ENCODE results near the gene PCDH11Y.
"Not testable (repeated sequence)": the region's sequence is repeated elsewhere in the genome, so short reads cannot be mapped to it uniquely, and the experiment has no call there.

PCDH11Y gene

GRCh38 chrY:5000057-5000456, at the start of gene PCDH11Y:
Gene PCDH11Y, plus strand, starts transcription at chrY:5000296. Its CDS starts 56,804 bp downstream, at chrY:5057100.
- not testable (repeated sequence) for ATAC-seq

DNA sequence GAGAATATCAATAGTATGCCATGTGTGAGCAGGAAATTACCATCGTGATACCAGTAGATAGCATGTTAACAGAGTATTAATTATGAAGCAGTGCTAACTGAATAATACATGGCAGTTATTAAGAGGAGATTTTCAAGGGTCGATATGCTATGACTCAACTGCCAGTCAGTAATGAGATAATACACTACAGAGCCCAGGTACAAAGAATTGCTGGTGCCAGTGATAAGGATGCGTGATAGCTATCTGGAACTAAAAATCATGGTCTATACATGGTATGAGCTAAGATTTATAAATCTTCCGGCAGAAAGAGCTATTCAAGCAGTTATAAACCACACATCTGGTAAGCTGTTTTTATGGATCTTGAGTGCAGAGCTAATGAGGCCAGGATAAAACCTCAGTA, 32.2 kb upstream of the PCDH11Y start:
- not testable (repeated sequence) for ATAC-seq

DNA sequence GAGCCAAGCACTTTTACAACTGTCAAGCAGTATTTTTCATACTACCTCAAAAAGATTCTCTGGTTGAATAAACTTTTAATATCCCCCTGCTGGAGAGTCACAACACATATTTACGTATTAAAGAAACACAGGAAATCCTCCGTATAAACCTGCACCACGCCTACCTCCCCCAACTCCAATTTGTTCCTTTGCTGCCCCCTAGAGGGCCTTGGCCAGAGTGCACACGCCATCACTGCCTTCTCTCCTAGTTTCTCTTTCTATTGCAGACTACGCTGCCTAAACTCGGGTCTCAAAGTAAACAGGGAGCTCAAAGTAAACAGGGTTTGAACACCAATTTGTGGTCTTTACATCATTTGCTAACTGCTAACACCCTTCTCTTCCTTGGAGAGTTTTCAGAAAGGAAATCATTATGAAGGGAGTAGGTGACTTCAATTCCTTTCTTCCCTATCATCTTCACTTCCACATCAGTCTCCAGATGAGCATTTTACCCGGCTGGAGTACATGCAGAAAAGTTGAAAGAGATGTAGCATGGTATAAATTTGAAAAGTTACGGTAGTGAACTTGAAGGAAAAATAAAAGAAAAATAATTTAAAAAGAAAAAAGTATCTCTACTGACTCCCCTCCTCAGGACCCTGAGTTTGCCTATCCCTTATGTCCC, 8.2 kb upstream of the PCDH11Y start:
- ATAC-seq: peak; percentile 93

DNA sequence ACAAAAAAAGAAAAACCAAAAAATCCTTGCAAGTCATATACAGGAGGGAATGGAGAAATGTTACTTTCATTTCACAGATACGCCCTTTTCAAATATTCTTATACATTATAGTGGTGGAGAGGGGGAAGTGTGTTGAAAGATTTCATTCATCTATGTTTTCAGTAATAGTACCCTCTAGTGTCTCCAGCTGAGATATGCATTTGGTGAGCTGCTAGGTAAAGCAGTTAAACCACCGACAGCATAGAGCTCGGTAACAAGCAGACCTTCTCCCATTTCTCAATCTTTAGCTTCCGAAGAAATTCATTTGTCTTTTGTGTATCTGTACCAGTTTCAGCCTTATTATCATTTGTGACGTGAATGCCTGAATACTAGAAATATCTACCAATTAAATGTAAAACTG, 5.2 kb upstream of the PCDH11Y start:
- not testable (repeated sequence) for ATAC-seq

- ATAC-seq: not testable (repeated sequence)
Measured at GRCh38 chrY:5002476-5003184, 2.5 kb downstream of the PCDH11Y start.

- not testable (repeated sequence) for ATAC-seq
Measured at GRCh38 chrY:5038972-5039523, 39.0 kb downstream of the PCDH11Y start.

DNA sequence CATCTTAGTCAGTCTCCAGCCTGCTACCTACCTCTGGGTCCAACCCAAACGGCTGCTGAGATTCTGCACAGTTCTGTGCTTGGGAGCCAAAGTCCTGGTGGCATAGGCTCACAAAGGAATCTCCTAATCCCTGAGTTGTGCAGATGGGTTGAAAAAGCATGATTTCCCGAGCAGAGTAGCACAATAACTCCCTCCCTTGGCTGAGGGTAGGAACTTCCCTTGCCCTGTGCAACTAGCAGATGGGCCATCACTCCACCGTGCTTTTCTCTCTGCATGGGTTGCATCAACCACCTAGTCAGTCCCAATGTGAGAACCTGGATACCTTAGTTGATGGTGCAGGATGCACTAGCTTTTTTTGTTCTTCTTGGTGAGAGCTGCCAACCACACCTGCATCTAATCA, 82.9 kb downstream of the PCDH11Y start:
- not testable (repeated sequence) for ATAC-seq

- not testable (repeated sequence) for ATAC-seq
Measured at GRCh38 chrY:5182998-5183397, 182.9 kb downstream of the PCDH11Y start.

GRCh38 chrY:5215116-5215515, 215.0 kb downstream of the PCDH11Y start:
- ATAC-seq: not testable (repeated sequence)

- ATAC-seq: not testable (repeated sequence)
Measured at GRCh38 chrY:5324931-5325330, 324.8 kb downstream of the PCDH11Y start.

DNA sequence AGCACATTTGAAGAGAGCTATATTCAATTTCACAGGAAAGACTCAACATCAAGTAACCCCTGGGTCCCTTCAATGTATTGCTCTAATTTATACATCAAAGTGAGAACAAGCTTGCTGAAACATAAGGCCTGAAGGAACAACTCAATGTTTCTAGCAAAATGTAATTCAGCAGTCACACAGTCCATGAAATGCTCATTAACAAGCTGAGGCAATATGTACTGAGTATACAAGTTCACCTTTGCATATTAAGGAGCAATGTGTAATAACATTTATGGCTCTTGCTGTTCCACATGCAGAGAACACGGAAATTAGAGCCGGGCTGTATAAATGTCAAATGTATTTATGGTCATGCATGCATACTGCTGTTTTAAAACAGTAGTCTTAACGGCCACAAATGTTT, 342.1 kb downstream of the PCDH11Y start:
- ATAC-seq: not testable (repeated sequence)

DNA sequence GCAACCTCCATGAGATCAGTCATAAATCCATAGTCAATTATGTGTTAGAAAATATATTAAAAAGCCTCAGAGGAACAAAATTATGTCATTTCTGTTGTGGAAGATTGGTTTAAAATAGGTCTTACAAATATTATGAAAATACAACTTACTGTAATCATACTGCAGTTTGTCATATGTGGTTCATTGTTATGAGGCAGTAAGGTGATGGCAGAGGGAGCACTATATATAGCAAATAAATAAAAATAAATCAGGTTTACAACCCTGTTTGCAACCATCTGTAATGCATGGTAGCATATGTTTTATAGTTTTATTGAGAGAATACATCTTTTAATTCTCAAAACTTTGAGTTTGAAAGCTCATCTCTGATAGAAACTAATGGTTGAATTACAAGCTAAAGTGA, 543.6 kb downstream of the PCDH11Y start:
- not testable (repeated sequence) for ATAC-seq

GRCh38 chrY:5638589-5638988, 638.5 kb downstream of the PCDH11Y start:
- ATAC-seq: not testable (repeated sequence)

DNA sequence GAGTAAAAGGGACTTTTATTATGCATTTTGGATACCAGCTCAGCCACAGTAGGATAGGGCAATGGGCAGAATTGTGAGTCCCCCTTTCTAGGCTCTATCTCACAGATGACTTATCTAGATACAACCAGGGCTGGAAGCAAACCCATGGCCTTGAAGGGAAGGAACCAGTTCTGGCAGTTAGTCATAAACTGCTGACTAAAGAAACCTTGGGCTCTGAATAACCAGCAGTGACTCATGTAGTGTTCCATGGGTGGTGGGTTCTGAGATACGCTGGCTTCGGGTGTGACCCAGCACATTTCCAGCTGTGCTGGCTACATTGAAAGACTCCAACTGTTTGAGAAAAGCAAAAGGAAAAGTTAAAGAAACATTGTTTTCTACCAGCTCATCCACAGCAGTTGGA, 679.2 kb downstream of the PCDH11Y start:
- ATAC-seq: not testable (repeated sequence)

DNA sequence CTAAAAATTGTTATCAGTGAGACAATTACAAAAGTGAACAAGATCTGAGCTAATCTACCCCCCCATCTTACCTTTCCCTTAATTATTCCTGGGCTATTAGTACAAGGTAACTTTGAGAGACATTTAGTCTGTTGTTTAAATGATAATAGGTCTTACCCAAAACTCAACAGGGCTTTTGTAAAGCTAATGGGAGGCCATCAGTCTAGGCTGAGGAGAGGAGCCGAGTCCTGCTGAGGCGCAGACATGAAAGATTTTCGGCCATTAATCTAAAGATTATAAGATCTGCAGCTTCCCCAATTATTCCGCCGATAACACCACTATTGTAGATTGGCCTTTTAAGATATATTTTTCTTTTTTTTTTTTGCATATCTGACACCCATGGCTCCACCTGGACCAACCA, 708.6 kb downstream of the PCDH11Y start:
- not testable (repeated sequence) for ATAC-seq

- ATAC-seq: not testable (repeated sequence)
Measured at GRCh38 chrY:5709788-5710381, 709.8 kb downstream of the PCDH11Y start.

DNA sequence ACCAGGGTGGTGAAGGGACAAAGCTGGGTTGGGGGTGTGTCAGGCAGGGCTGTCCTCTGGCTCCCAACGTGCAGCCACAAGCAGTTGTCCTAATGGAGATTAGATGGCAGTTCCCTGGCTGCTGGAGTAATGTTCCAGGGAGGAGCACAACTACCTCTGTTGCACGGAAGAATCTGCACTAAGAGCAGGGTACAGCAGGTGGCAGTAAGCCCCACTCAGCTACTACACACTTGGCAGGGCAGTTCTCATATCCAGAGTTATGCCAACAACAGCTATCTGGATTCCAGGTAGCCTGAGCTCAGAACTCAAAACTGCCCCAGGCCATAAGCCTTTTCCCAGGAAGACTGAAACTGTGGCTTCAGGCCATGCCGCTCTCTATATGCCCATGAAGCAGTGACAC, 761.3 kb downstream of the PCDH11Y start:
- ATAC-seq: not testable (repeated sequence)

DNA sequence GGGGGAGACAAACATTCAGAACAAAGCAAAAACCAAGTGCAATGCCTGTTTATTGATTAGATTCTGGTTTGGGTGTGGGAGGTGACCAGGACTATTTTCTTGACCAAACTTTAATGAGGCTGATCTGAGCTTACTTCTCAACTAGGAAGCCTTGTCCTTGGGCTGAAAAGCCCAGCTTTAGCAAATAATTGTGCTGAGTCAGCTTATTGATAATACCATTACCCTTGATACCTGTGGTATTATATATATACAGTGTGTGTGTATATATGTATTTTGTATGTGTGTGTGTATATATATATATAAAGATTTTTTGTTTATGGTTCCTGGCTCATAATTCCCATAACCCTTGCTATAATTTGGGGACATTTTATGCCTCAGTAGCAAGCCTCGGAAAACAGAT, 776.4 kb downstream of the PCDH11Y start:
- ATAC-seq: not testable (repeated sequence)
